ENCODE results near the gene TEX52.

TEX52 gene

GRCh38 chr12:2851931-2852330 lies 4.9 kb downstream of the TEX52 start:
- H3K4me3 ChIP-seq (ENCODE audit: low read depth, low read length) = no peak overlapping the region
- no peaks in the 10 kb centered on the region for H3K9me3 ChIP-seq (ENCODE audit: control insufficient read depth, insufficient read depth, low read depth, low read length)

GRCh38 chr12:2845280-2845679 lies 11.6 kb downstream of the TEX52 start:
- Histone ChIP-seq H3K9me3 (ENCODE audit: control insufficient read depth, insufficient read depth, low read depth, low read length) (no peaks in the 10 kb centered on the region), H3K4me3 (ENCODE audit: low read depth, low read length) (no peak overlapping the region), H3K27me3 (ENCODE audit: control insufficient read depth, insufficient read depth, low read length) (no peaks in the 10 kb centered on the region), H3K4me1 (ENCODE audit: control insufficient read depth, insufficient read depth, low read length) (peaks cover 16% of the 10 kb centered on the region), H3K9ac (ENCODE audit: low read length) (no peak overlapping the region), H3K27ac (ENCODE audit: low read depth, low read length) (no peak overlapping the region), H3K36me3 (ENCODE audit: control insufficient read depth, insufficient read depth, low read length) (no peaks in the 10 kb centered on the region)

More at GRCh38 chr12:2851931-2852330, 4.9 kb downstream of the TEX52 start:
- Histone ChIP-seq H3K36me3 (ENCODE audit: control insufficient read depth, insufficient read depth, low read length) (no peaks in the 10 kb centered on the region), H3K9ac (ENCODE audit: low read length) (no peak overlapping the region), H3K27ac (ENCODE audit: low read depth, low read length) (no peak overlapping the region), H3K27me3 (ENCODE audit: control insufficient read depth, insufficient read depth, low read length) (no peaks in the 10 kb centered on the region), H3K4me1 (ENCODE audit: control insufficient read depth, insufficient read depth, low read length) (no peaks in the 10 kb centered on the region)

- Histone ChIP-seq H3K27me3 (ENCODE audit: control insufficient read depth, insufficient read depth, low read length) (no peaks in the 10 kb centered on the region), H3K4me3 (ENCODE audit: low read depth, low read length) (no peak overlapping the region), H3K27ac (ENCODE audit: low read depth, low read length) (no peak overlapping the region)
These were observed 12.1 kb downstream of the TEX52 start for GRCh38 chr12:2844786-2845185.

DNA sequence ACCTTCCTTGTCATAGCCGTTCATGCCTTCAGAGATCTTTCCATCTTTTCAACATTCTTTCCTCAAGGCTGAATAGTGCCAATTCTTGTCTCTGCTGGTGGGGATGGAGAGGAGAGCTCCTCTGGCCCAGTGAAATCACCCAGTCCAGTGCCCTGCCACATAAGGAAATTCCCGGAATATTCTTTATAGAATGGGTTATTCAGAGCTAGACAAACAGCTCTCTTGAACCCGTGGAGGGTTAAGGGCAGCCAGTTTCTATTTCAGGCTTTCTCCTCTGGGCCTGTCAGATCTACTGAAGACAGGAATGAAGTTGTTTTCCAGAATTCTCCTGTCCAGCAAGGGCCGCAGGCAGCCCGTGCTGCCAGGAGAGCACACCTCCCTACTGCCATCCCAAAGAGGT lies 13.9 kb downstream of the TEX52 start:
- Histone ChIP-seq H3K27ac (ENCODE audit: low read depth, low read length) (no peak overlapping the region), H3K9ac (ENCODE audit: low read length) (no peak overlapping the region), H3K4me3 (ENCODE audit: low read depth, low read length) (no peak overlapping the region), H3K36me3 (ENCODE audit: control insufficient read depth, insufficient read depth, low read length) (peaks cover under 1% of the 10 kb centered on the region), H3K27me3 (ENCODE audit: control insufficient read depth, insufficient read depth, low read length) (no peaks in the 10 kb centered on the region), H3K9me3 (ENCODE audit: control insufficient read depth, insufficient read depth, low read depth, low read length) (no peaks in the 10 kb centered on the region), H3K4me1 (ENCODE audit: control insufficient read depth, insufficient read depth, low read length) (peaks cover 16% of the 10 kb centered on the region)

More at GRCh38 chr12:2844786-2845185, 12.1 kb downstream of the TEX52 start:
- no peak overlapping the region for H3K9ac ChIP-seq (ENCODE audit: low read length)
- H3K9me3 ChIP-seq (ENCODE audit: control insufficient read depth, insufficient read depth, low read depth, low read length) = no peaks in the 10 kb centered on the region
- peaks cover 16% of the 10 kb centered on the region for H3K4me1 ChIP-seq (ENCODE audit: control insufficient read depth, insufficient read depth, low read length)
- H3K36me3 ChIP-seq (ENCODE audit: control insufficient read depth, insufficient read depth, low read length) = no peaks in the 10 kb centered on the region

- Histone ChIP-seq H3K9me3 (ENCODE audit: control insufficient read depth, insufficient read depth, low read depth, low read length) (no peaks in the 10 kb centered on the region), H3K36me3 (ENCODE audit: control insufficient read depth, insufficient read depth, low read length) (peaks cover 2% of the 10 kb centered on the region), H3K9ac (ENCODE audit: low read length) (no peak overlapping the region), H3K27ac (ENCODE audit: low read depth, low read length) (no peak overlapping the region), H3K27me3 (ENCODE audit: control insufficient read depth, insufficient read depth, low read length) (no peaks in the 10 kb centered on the region), H3K4me3 (ENCODE audit: low read depth, low read length) (no peak overlapping the region), H3K4me1 (ENCODE audit: control insufficient read depth, insufficient read depth, low read length) (peaks cover 11% of the 10 kb centered on the region)
These were observed 15.7 kb downstream of the TEX52 start for GRCh38 chr12:2841056-2841650.

DNA sequence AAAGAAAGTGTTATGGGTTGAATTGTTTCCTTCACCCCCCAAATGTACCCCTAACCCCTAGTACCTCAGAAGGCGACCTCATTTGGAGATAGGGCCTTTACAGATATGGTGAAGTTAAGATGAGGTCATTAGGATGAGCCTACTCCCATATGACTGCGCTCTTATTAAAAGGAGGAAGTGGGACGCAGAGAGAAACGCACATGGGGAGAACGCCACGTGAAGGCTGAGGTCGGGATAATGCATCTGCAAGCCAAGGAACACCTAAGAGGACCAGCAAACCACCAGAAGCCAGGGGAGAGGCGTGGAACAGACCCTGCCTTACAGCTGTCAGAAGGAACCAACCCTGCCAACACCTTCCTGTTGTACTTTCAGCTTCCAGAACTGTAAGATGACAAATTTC lies 20.3 kb downstream of the TEX52 start:
- Histone ChIP-seq H3K9ac (ENCODE audit: low read length) (no peak overlapping the region), H3K27me3 (ENCODE audit: control insufficient read depth, insufficient read depth, low read length) (no peaks in the 10 kb centered on the region), H3K27ac (ENCODE audit: low read depth, low read length) (no peak overlapping the region), H3K9me3 (ENCODE audit: control insufficient read depth, insufficient read depth, low read depth, low read length) (no peaks in the 10 kb centered on the region), H3K4me1 (ENCODE audit: control insufficient read depth, insufficient read depth, low read length) (peaks cover 7% of the 10 kb centered on the region), H3K4me3 (ENCODE audit: low read depth, low read length) (no peak overlapping the region), H3K36me3 (ENCODE audit: control insufficient read depth, insufficient read depth, low read length) (peaks cover 5% of the 10 kb centered on the region)

DNA sequence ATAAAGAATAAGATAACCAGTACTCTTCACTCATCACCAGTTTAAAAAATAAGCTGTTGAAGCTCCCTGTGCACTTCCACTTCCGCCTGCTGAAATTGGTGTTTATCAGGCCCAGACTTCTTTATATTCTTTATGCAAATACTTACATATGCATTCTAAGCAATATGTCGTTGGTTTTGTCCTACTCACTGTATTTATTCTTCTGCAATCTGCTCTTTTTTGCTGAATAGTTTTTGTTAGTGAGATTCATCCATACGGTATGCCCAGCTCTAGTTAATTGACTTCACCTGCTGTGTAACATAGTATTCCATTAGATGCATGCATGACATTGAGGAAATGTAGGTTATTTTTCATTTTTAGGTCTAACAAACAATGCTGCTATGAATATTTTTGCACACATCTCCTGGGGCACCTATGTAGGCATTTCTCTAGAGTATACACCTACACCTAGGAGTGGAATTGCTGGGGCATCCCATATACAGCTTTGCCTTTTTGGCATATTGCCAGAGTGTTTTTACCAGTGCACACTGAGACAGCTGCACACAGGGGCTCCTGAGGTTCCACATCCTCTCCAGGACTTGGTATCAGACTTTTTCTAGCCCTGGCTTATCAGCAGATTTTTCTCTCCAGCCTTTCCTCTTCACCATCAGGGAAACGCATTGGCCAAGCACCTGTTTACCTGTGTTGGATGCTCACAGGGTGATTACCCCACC lies 21.0 kb downstream of the TEX52 start:
- Histone ChIP-seq H3K4me1 (ENCODE audit: control insufficient read depth, insufficient read depth, low read length) (peaks cover 7% of the 10 kb centered on the region), H3K9me3 (ENCODE audit: control insufficient read depth, insufficient read depth, low read depth, low read length) (no peaks in the 10 kb centered on the region), H3K36me3 (ENCODE audit: control insufficient read depth, insufficient read depth, low read length) (peaks cover 5% of the 10 kb centered on the region), H3K27ac (ENCODE audit: low read depth, low read length) (no peak overlapping the region), H3K4me3 (ENCODE audit: low read depth, low read length) (no peak overlapping the region), H3K9ac (ENCODE audit: low read length) (no peak overlapping the region), H3K27me3 (ENCODE audit: control insufficient read depth, insufficient read depth, low read length) (no peaks in the 10 kb centered on the region)

DNA sequence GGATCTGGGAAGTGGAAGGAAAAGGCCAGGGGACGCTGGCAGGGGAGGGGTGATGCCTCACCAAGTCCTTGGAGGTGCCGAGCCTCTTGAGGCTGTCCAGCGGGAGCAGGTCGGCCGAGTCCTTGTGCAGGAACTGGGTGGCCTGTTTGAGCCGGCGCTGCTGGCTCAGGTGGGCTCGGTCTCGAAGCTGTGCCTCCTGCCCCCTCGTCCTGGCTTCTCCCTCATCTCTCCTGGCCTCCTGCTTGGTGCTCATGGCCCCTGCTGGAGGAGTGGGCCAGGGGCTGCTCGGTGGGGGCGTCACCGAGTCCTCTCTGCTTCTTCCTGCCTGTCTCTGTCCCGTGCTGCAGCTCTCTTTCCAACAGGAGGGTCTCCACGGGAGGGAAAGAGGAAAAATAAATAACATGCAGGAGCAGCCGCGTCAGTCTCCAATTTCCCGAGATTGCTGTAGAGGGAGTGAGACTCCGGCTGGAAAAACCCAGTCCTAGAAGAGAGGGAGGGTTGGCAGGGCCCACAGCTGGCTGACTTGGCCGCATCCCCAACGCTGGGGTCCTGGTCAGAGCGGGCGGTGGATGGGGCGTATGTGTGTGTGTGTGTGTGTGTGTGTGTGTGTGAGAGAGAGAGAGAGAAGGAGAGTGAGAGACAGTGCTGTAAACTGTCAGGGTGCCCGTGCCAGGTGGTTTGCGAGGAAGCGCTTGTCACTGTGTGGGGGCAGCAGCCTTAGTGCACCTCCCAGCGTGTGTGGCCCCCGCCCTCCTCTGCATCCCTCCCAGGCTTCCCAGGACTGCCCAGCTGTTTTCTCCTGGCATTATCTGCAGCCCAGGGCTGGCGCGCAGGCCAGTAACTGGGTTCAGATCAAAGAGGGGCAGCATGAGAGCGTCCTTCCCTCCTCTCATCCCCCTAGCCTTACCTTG lies 22.0 kb downstream of the TEX52 start, which contains the start of gene NRIP2:
Gene NRIP2, minus strand, starts transcription at position 455 of the 911 bp plus-strand sequence. Its CDS starts 52 bp downstream, at position 403.
- no peak within 1 kb of the TSS for H3K9ac ChIP-seq (ENCODE audit: low read length)
- peaks cover 7% of the 10 kb centered on the region for H3K4me1 ChIP-seq (ENCODE audit: control insufficient read depth, insufficient read depth, low read length)
- peaks cover 10% of the 10 kb centered on the region for H3K36me3 ChIP-seq (ENCODE audit: control insufficient read depth, insufficient read depth, low read length)

GRCh38 chr12:2833810-2834209 lies 23.0 kb downstream of the TEX52 start:
- Histone ChIP-seq H3K27ac (ENCODE audit: low read depth, low read length) (no peak overlapping the region), H3K9ac (ENCODE audit: low read length) (no peak overlapping the region), H3K4me3 (ENCODE audit: low read depth, low read length) (no peak overlapping the region), H3K27me3 (ENCODE audit: control insufficient read depth, insufficient read depth, low read length) (no peaks in the 10 kb centered on the region), H3K4me1 (ENCODE audit: control insufficient read depth, insufficient read depth, low read length) (peaks cover 7% of the 10 kb centered on the region), H3K36me3 (ENCODE audit: control insufficient read depth, insufficient read depth, low read length) (peaks cover 15% of the 10 kb centered on the region), H3K9me3 (ENCODE audit: control insufficient read depth, insufficient read depth, low read depth, low read length) (no peaks in the 10 kb centered on the region)

More for the DNA sequence above, 22.0 kb downstream of the TEX52 start, which contains the start of gene NRIP2:
- Histone ChIP-seq H3K4me3 (ENCODE audit: low read depth, low read length) (no peak within 1 kb of the TSS), H3K27ac (ENCODE audit: low read depth, low read length) (no peak within 1 kb of the TSS), H3K9me3 (ENCODE audit: control insufficient read depth, insufficient read depth, low read depth, low read length) (no peaks in the 10 kb centered on the region), H3K27me3 (ENCODE audit: control insufficient read depth, insufficient read depth, low read length) (no peaks in the 10 kb centered on the region)

- H3K9me3 ChIP-seq (ENCODE audit: control insufficient read depth, insufficient read depth, low read depth, low read length) = no peaks in the 10 kb centered on the region
- H3K36me3 ChIP-seq (ENCODE audit: control insufficient read depth, insufficient read depth, low read length) = peaks cover 16% of the 10 kb centered on the region
- no peaks in the 10 kb centered on the region for H3K27me3 ChIP-seq (ENCODE audit: control insufficient read depth, insufficient read depth, low read length)
- H3K4me3 ChIP-seq (ENCODE audit: low read depth, low read length) = no peak overlapping the region
- no peak overlapping the region for H3K9ac ChIP-seq (ENCODE audit: low read length)
- H3K4me1 ChIP-seq (ENCODE audit: control insufficient read depth, insufficient read depth, low read length) = peaks cover 7% of the 10 kb centered on the region
- H3K27ac ChIP-seq (ENCODE audit: low read depth, low read length) = no peak overlapping the region
These were observed 23.5 kb downstream of the TEX52 start for GRCh38 chr12:2833327-2833726.

Data from HUES6 (cell line).